Measurements from ENCODE around the gene LDLRAD1.
"Not testable (repeated sequence)": the region's sequence is repeated elsewhere in the genome, so short reads cannot be mapped to it uniquely, and the experiment has no call there.

Gene LDLRAD1

DNA sequence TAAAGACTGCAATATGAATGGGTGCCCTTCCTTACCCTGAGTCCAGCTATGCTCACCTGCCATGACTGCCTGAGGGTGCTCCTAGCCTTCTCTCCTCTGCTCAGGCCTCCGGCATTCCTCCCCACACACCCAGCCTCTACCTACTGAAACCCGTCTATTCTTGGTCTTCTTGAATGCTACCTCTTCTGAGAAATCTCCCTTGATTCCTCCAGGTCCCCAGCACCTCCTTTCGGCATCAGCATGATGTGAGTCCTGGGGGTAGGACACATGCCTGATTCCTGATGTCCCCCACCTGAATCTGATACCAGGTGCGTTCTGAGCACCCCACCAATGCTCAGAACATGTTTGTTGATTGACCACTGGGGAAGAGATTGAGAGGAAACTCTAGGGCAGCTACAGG is 8.6 kb downstream of the LDLRAD1 start:
- no peak overlapping the region for H3K4me3 Mint-ChIP-seq
- H3K27me3 Mint-ChIP-seq, result peaks cover 18 to 33% of the 10 kb centered on the region in 2 donors
- no peaks in the 10 kb centered on the region for H3K4me1 Mint-ChIP-seq
- DNase-seq (no peak), ATAC-seq (replicated peaks) (no peak)
- no peaks in the 10 kb centered on the region for H3K36me3 Mint-ChIP-seq
- no peaks in the 10 kb centered on the region for H3K9me3 Mint-ChIP-seq
- H3K27ac Mint-ChIP-seq, result no peak overlapping the region

- no peak overlapping the region for H3K4me3 Mint-ChIP-seq
- no peaks in the 10 kb centered on the region for H3K4me1 Mint-ChIP-seq
- peaks cover 17 to 33% of the 10 kb centered on the region in 2 donors for H3K27me3 Mint-ChIP-seq
- H3K9me3 Mint-ChIP-seq, result no peaks in the 10 kb centered on the region
- ATAC-seq (replicated peaks) (no peak), DNase-seq (no peak)
- H3K36me3 Mint-ChIP-seq, result no peaks in the 10 kb centered on the region
- no peak overlapping the region for H3K27ac Mint-ChIP-seq
Observed at GRCh38 chr1:54008876-54009275, 9.1 kb downstream of the LDLRAD1 start.

GRCh38 chr1:54007613-54008012 is 10.4 kb downstream of the LDLRAD1 start:
- Mint-ChIP-seq H3K9me3 (peaks cover 3 to 4% of the 10 kb centered on the region in 2 donors), H3K36me3 (no peaks in the 10 kb centered on the region), H3K4me1 (no peaks in the 10 kb centered on the region), H3K4me3 (no peak overlapping the region), H3K27me3 (peaks cover 7 to 32% of the 10 kb centered on the region in 2 donors), H3K27ac (no peak overlapping the region)
- DNase-seq (no peak), ATAC-seq (replicated peaks) (no peak)

GRCh38 chr1:54006508-54006907 is 11.5 kb downstream of the LDLRAD1 start:
- H3K9me3 Mint-ChIP-seq, result peaks cover 3 to 5% of the 10 kb centered on the region in 2 donors
- DNase-seq, result no peak
- H3K27me3 Mint-ChIP-seq, result peaks cover 7 to 31% of the 10 kb centered on the region in 2 donors
- H3K27ac Mint-ChIP-seq, result no peak overlapping the region
- H3K4me3 Mint-ChIP-seq, result no peak overlapping the region
- no peak for ATAC-seq (replicated peaks)
- no peaks in the 10 kb centered on the region for H3K36me3 Mint-ChIP-seq
- H3K4me1 Mint-ChIP-seq, result no peaks in the 10 kb centered on the region

DNA sequence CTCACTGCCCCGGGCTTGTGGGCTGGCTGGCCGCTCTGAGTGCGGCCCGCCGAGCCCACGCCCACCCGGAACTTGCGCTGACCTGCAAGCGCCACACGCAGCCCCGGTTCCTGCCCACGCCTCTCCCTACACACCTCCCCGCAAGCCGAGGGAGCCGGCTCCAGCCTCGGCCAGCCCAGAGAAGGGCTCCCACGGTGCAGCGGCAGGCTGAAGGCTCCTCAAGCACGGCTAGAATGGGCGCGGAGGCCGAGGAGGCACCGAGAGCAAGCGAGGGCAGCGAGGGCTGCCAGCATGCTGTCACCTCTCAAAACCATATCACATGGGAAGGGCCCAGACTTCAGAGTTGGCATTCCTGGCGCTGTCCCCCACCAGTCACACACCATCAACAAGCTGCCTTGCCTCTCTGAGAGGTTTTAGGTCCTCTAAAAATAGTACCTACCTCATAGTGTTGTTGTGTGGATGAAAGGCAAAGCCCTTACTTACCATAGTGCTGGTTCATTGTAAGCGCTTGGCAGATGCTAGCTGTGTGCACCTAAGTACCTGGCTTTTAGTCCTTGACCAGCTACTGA is 13.4 kb downstream of the LDLRAD1 start:
- Mint-ChIP-seq H3K9me3 (peaks cover 3 to 5% of the 10 kb centered on the region in 2 donors), H3K36me3 (no peaks in the 10 kb centered on the region), H3K4me1 (no peaks in the 10 kb centered on the region), H3K4me3 (no peak overlapping the region), H3K27ac (no peak overlapping the region), H3K27me3 (peaks cover 7 to 17% of the 10 kb centered on the region in 2 donors)
- DNase-seq, result no peak
- ATAC-seq (replicated peaks), result no peak

GRCh38 chr1:54003750-54004480 is 14.1 kb downstream of the LDLRAD1 start:
- not testable (repeated sequence) for H3K4me3 Mint-ChIP-seq; H3K36me3 Mint-ChIP-seq; DNase-seq; H3K27ac Mint-ChIP-seq; ATAC-seq (replicated peaks); H3K9me3 Mint-ChIP-seq; H3K4me1 Mint-ChIP-seq
- peaks cover 7 to 14% of the 10 kb centered on the region in 2 donors for H3K27me3 Mint-ChIP-seq

GRCh38 chr1:54003249-54003646 is 14.7 kb downstream of the LDLRAD1 start:
- Mint-ChIP-seq H3K27ac (no peak overlapping the region), H3K9me3 (peaks cover 3 to 5% of the 10 kb centered on the region in 2 donors), H3K4me1 (no peaks in the 10 kb centered on the region), H3K4me3 (no peak overlapping the region), H3K36me3 (no peaks in the 10 kb centered on the region), H3K27me3 (peaks cover 1 to 14% of the 10 kb centered on the region in 2 donors)
- ATAC-seq (replicated peaks) (no peak), DNase-seq (no peak)

DNA sequence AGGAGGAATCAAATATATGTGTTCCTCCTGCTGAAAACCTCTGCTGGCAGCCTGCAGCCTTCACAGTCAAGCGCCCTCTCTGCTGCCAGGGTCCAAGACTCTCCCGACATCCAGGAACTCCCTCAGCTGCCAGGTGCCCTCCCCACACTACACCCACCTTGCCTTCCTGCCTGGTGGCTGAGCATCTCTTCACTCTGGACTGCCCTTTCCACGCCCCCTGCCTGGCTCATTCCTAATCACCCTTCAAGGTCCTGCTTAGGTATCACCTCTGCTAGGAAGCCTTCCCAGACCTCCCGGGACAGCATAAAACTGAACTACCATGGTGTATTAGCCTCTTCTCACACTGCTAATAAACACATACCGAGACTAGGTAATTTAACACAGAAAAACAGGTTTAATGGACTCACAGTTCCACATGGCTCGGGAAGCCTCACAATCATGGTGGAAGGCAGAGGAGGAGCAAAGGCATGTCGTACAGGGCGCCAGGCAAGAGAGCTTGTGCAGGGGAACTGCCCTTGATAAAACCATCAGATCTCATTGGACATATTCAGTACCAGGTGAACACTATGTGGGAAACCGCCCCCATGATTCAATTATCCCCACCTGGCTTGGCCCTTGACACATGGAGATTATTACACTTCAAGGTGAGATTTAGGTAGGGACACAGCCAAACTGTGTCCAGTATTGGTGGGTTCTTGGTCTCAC is 15.3 kb downstream of the LDLRAD1 start:
- ATAC-seq (replicated peaks) (no peak), DNase-seq (no peak)
- Mint-ChIP-seq H3K4me3 (no peak overlapping the region), H3K27me3 (peaks cover 0 to 14% of the 10 kb centered on the region in 2 donors), H3K9me3 (peaks cover 3 to 5% of the 10 kb centered on the region in 2 donors), H3K4me1 (no peaks in the 10 kb centered on the region), H3K27ac (no peak overlapping the region), H3K36me3 (no peaks in the 10 kb centered on the region)

DNA sequence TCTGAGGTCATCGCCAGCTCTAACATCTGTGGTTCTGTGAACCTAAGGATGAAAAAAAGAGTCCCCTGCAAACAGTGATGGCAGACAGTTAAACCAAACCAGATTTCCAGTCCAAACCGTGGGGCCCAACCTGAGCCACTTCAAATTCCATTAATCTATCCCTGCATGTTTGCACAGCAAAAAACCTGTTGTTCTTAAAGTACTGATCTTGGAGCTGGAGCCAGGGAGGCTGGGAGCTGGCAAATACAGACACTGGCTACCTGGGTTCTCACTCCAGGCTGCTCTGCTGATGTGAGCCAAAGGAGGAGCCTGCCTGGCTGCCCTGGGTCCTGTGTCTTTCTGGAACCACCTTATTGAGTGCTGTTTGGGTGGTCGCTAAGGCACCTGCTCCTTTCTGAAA is 16.4 kb downstream of the LDLRAD1 start:
- Mint-ChIP-seq H3K27ac (no peak overlapping the region), H3K27me3 (peaks cover 0 to 14% of the 10 kb centered on the region in 2 donors), H3K36me3 (no peaks in the 10 kb centered on the region), H3K4me1 (no peaks in the 10 kb centered on the region), H3K9me3 (peaks cover 3 to 5% of the 10 kb centered on the region in 2 donors), H3K4me3 (no peak overlapping the region)
- ATAC-seq (replicated peaks), result no peak
- DNase-seq, result no peak

DNA sequence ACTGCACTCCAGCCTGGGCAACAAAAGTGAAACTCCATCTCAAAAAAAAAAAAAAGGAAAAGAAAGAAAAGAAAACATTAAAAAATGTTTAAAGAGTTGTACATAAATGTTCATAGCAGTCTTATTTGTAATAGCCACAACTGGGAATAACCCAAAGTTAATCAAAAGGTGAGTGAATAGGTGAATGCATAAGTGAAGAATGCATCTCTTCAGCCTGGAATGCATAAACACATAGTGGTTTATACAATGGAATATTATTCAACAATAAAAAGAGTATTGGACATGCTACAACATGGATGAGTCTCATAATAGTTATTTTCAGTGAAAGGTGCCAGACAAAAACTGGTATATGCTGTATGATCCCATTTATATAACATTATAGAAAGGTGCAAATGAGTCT is 18.1 kb downstream of the LDLRAD1 start:
- no peak overlapping the region for H3K4me3 Mint-ChIP-seq
- no peak for ATAC-seq (replicated peaks)
- DNase-seq, result no peak
- H3K9me3 Mint-ChIP-seq, result peaks cover 3 to 5% of the 10 kb centered on the region in 2 donors
- no peaks in the 10 kb centered on the region for H3K4me1 Mint-ChIP-seq
- H3K27ac Mint-ChIP-seq, result no peak overlapping the region
- H3K36me3 Mint-ChIP-seq, result no peaks in the 10 kb centered on the region
- H3K27me3 Mint-ChIP-seq, result peaks cover 0 to 7% of the 10 kb centered on the region in 2 donors

- ATAC-seq (replicated peaks), result no peak
- no peaks in the 10 kb centered on the region for H3K4me1 Mint-ChIP-seq
- H3K36me3 Mint-ChIP-seq, result no peaks in the 10 kb centered on the region
- DNase-seq, result no peak
- no peak overlapping the region for H3K4me3 Mint-ChIP-seq
- H3K27me3 Mint-ChIP-seq, result peaks cover 0 to 7% of the 10 kb centered on the region in 2 donors
- H3K27ac Mint-ChIP-seq, result no peak overlapping the region
- peaks cover 3 to 5% of the 10 kb centered on the region in 2 donors for H3K9me3 Mint-ChIP-seq
Observed at GRCh38 chr1:53998223-53998622, 19.8 kb downstream of the LDLRAD1 start.

DNA sequence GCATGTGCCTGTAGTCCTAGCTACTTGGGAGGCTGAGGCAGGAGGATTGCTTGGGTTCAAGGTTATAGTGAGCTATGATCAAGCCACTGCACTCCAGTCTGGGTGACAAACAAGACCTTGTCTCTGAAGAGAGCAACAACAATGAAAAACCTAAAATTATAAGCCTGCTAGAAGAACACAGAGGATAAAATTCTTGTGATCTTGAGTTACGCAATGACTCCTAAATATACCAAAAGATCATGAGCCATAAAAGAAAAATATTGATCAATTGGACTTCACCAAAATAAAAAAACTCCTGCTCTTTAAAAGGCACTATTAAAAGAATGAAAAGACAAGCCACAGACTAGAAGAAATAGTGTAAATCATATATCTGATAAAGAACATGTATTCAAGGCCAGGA is 22.3 kb downstream of the LDLRAD1 start:
- H3K27ac Mint-ChIP-seq, result no peak overlapping the region
- ATAC-seq (replicated peaks) (no peak), DNase-seq (no peak)
- no peaks in the 10 kb centered on the region for H3K36me3 Mint-ChIP-seq
- no peaks in the 10 kb centered on the region for H3K9me3 Mint-ChIP-seq
- no peaks in the 10 kb centered on the region for H3K4me1 Mint-ChIP-seq
- H3K27me3 Mint-ChIP-seq, result no peaks in the 10 kb centered on the region
- no peak overlapping the region for H3K4me3 Mint-ChIP-seq

DNA sequence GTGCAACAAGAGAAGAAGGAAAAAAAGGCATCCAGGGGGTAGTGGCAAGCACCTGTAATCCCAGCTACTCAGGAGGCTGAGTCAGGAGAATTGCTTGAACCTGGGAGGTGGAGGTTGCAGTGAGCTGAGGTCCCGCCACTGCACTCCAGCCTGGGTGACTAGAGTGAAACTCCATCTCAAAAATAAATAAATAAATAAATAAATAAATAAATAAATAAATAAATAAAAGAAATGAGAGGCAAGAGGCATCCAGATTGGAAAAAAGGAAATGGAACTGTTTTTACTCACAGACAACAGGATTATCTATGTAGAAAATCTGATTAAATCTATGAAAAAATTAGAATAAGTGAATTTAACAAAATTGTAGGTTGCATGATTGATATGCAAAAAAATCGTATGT is 23.5 kb downstream of the LDLRAD1 start:
- not testable (repeated sequence) for ATAC-seq (replicated peaks); H3K4me1 Mint-ChIP-seq; H3K4me3 Mint-ChIP-seq; H3K27ac Mint-ChIP-seq; H3K27me3 Mint-ChIP-seq; H3K36me3 Mint-ChIP-seq; H3K9me3 Mint-ChIP-seq; DNase-seq

DNA sequence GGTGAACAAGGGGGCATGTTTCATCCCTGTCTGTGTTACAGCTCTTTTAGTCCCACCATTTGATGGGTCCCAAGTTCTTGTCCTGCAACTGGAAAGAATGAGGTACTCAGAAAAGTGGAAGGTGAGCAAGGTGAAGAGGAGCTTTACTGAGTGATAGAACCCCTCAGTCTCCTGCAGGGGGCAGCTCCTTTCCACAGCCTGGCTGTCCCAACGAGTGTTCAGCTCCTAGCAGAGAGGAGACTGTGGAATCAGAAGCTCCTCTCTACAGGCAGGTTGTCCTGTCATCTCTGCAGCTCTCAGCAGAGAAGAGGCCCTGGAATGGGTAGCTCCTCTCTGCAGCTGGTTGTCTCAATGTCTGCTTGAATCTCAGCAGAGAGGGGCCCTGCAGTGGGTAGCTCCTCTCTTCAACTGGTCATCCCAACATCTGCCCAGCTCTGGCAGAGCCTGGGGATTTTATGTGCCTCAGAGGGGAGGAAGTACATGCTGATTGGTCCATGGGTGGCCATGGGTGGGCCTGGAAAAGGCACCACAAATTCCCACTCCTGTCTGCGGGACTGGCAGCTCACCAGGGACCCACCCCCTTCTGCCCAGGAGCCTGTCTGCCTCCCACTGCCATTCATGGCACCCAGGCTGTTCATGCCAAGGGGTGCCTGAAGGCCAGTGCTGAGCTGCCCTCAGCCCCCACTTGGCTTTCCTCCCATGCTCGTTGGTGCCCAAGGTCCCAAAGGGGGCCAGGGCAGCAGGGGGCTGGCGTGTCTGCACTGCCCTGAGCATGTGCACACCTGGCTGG is 25.7 kb downstream of the LDLRAD1 start:
- H3K4me3 Mint-ChIP-seq, result no peak overlapping the region
- H3K27me3 Mint-ChIP-seq, result no peaks in the 10 kb centered on the region
- DNase-seq (no peak), ATAC-seq (replicated peaks) (no peak)
- H3K36me3 Mint-ChIP-seq, result no peaks in the 10 kb centered on the region
- no peaks in the 10 kb centered on the region for H3K9me3 Mint-ChIP-seq
- no peaks in the 10 kb centered on the region for H3K4me1 Mint-ChIP-seq
- H3K27ac Mint-ChIP-seq, result no peak overlapping the region
